Suppressor macrophage treated with lipopolysaccharide for 1 hour (primary cell): ENCODE data around the gene ZSWIM3.
"Not testable (repeated sequence)": the region's sequence is repeated elsewhere in the genome, so short reads cannot be mapped to it uniquely, and the experiment has no call there.

Experiments
- DNase-seq, 3 donors: peaks; one replicate each; pipeline ENCODE4 v3.0.0-alpha.2; 2020 to 2022

Gene ZSWIM3

GRCh38 chr20:45857114-45857881 lies at the start of gene ZSWIM3, which contains the start of gene ACOT8:
ZSWIM3 (plus strand) TSS chr20:45857614; CDS start chr20:45857826, 212 bp downstream.
ACOT8 (minus strand) TSS chr20:45857392; CDS start chr20:45857315, 77 bp downstream.
- DNase-seq, result peak; percentile 98 to 100 (median 100)

GRCh38 chr20:45810191-45810970 lies 47.0 kb upstream of the ZSWIM3 start:
- DNase-seq, result no peak

- DNase-seq, result peak; percentile 97 to 99 (median 97)
Observed at GRCh38 chr20:45812157-45813005, 45.0 kb upstream of the ZSWIM3 start, which contains the start of gene UBE2C. UBE2C (plus strand) TSS chr20:45812644; CDS start chr20:45812696, 52 bp downstream.

- DNase-seq, result no peak
Observed at GRCh38 chr20:45813006-45813340, 44.4 kb upstream of the ZSWIM3 start.

- DNase-seq, result no peak
Observed at GRCh38 chr20:45813489-45813888, 43.9 kb upstream of the ZSWIM3 start.

GRCh38 chr20:45814314-45814713 lies 43.1 kb upstream of the ZSWIM3 start:
- no peak for DNase-seq

- DNase-seq, result no peak
Observed at GRCh38 chr20:45816951-45817350, 40.5 kb upstream of the ZSWIM3 start.

- no peak for DNase-seq
Observed at GRCh38 chr20:45817376-45818194, 39.8 kb upstream of the ZSWIM3 start.

- no peak for DNase-seq
Observed at GRCh38 chr20:45818239-45818638, 39.2 kb upstream of the ZSWIM3 start.

GRCh38 chr20:45819466-45819865 lies 37.9 kb upstream of the ZSWIM3 start:
- DNase-seq, result no peak

- no peak for DNase-seq
Observed at GRCh38 chr20:45821947-45822346, 35.5 kb upstream of the ZSWIM3 start.

- peak in 1 of 3 donors; percentile 23 for DNase-seq
Observed at GRCh38 chr20:45822857-45823256, 34.6 kb upstream of the ZSWIM3 start.

GRCh38 chr20:45823949-45824835 lies 33.2 kb upstream of the ZSWIM3 start:
- DNase-seq, result peak; percentile 49 to 65 (median 56)

- peak in 1 of 3 donors; percentile 17 for DNase-seq
Observed at GRCh38 chr20:45826381-45827019, 30.9 kb upstream of the ZSWIM3 start.

- no peak for DNase-seq
Observed at GRCh38 chr20:45827030-45827652, 30.3 kb upstream of the ZSWIM3 start, which contains the start of gene TNNC2. TNNC2 (minus strand) TSS chr20:45827312; CDS start chr20:45827248, 64 bp downstream.

- DNase-seq, result no peak
Observed at GRCh38 chr20:45827712-45828111, 29.7 kb upstream of the ZSWIM3 start.

- DNase-seq, result no peak
Observed at GRCh38 chr20:45828589-45828988, 28.8 kb upstream of the ZSWIM3 start.

GRCh38 chr20:45829673-45830106 lies 27.7 kb upstream of the ZSWIM3 start:
- not testable (repeated sequence) for DNase-seq

GRCh38 chr20:45832619-45833018 lies 24.8 kb upstream of the ZSWIM3 start:
- no peak for DNase-seq
